WI38 (cell line): ENCODE measurements around the gene MAP7D1.

Source experiments
- H3K4me3 ChIP-seq: 2 replicates; pipeline ENCODE4 v1.5.1; 2011; ENCODE audit warnings: low read depth, mild to moderate bottlenecking, control low read depth, low read length
- TF ChIP-seq, protein P1 (sequence below): IDR thresholded peaks from 2 replicates; pipeline ENCODE4 v1.5.1; 2012; ENCODE audit warnings: low read depth, mild to moderate bottlenecking, control low read depth, low read length

The MAP7D1 gene

DNA sequence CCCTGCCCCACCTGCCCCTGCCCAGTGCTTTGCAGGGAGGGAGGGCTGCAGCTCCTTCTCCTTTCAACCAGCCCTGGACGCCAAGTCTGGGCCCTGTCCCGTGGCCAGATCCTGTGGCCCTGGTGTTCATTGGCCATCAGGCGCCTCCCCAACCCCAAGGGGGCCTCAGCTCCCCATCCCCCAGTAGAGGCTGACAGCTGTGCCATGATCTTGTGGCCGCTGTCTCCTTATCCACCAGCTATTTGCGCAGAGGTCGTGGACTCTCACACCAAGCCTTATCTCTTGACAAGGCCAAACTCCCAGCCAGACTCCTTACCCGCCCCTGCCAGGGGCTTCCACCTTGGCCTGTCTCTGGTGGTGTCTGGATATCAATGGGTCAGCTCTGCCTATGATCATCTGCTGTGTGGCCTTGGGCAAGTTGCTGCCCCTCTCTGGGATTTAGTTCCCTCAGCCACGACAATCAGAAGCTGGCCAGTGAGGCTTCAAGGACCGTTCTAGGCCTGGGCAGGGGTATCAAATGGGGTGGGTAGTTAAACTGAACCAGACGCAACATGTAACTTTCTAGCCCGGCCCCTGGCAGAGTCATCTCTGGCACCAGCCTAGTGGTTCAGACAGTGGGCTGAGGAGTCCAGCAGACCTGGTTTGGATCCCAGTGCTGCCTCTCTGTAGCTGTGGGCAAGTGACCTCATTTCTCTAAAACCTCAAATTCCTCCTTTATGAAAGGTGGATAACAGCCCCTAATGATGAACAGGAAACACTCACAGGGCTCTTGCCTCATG is 27.6 kb upstream of the MAP7D1 start:
- TF ChIP-seq, protein P1, sequence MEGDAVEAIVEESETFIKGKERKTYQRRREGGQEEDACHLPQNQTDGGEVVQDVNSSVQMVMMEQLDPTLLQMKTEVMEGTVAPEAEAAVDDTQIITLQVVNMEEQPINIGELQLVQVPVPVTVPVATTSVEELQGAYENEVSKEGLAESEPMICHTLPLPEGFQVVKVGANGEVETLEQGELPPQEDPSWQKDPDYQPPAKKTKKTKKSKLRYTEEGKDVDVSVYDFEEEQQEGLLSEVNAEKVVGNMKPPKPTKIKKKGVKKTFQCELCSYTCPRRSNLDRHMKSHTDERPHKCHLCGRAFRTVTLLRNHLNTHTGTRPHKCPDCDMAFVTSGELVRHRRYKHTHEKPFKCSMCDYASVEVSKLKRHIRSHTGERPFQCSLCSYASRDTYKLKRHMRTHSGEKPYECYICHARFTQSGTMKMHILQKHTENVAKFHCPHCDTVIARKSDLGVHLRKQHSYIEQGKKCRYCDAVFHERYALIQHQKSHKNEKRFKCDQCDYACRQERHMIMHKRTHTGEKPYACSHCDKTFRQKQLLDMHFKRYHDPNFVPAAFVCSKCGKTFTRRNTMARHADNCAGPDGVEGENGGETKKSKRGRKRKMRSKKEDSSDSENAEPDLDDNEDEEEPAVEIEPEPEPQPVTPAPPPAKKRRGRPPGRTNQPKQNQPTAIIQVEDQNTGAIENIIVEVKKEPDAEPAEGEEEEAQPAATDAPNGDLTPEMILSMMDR, result no peak
- H3K4me3 ChIP-seq, result no peak overlapping the region

DNA sequence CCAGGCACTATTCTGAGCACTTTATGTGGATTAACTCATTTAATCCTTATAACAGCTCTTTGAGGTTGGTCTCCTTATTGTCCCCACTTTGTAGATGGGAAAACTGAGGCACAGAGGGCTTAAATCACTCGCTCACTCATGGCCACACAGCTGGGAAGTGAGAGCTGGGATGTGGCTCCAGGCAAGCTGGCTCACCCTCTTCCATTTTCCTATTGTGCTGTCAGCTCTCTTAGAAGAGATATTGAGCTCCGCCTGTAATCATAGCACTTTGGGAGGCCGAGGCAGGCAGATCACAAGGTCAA is 27.1 kb upstream of the MAP7D1 start:
- H3K4me3 ChIP-seq, result no peak overlapping the region
- TF ChIP-seq, protein P1, result no peak

DNA sequence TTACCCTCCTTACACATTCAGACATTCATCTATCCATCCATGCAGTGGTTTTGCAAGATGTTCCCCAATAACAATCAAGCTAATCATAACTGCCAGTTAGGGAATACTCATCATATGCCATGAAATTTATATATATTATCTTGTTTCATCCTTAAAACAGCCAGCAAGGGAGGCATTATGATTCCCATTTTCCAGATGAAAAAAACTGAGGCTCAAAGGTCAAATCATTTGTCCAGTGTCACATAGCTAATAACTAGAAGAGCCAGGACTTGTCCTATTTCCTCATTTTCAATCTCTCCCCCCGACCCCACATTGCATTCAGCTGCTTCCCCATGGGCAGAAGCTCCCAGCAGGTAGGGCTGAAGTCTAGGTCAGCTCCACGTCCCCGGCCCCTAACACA is 23.9 kb upstream of the MAP7D1 start:
- no peak overlapping the region for H3K4me3 ChIP-seq
- TF ChIP-seq, protein P1, result no peak

DNA sequence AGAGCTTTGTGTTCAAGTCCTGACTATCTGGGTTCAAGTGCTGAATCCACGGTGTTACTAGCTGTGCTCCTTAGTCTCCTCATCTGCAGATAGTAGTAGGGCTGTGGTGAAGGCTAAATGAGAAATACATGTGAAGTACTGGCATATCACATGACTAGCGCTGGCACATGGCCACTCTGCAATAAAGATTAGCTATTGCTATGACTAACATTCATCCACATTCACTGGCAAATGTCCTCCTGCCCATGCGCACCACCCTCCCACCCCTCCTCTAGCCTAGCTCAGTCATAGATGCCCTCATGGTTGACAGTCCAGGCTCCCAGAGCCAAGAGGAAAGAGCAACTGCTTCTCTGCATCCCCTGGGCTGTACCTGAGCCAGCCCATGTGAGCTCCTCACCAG is 22.5 kb upstream of the MAP7D1 start:
- no peak overlapping the region for H3K4me3 ChIP-seq
- TF ChIP-seq, protein P1, result no peak

DNA sequence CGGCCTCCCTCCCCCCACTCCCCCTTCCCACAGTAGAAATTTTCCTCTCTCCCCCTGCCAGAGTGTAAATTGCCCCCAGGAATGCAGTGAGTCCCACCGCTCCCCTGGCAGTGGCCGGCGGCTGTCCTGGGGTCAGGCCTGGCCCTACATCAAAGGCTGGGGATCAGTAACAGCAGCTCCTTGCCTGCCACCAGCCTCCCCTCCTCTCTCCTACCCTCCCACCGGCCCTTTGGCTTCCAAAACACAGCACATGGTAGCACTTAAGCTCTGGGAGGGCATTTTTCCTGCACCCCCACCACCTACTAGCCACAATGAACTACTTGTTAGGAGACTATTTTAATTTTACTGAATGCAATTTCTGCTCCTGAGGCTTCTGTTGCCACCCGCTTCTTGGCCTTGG is 21.9 kb upstream of the MAP7D1 start:
- no peak overlapping the region for H3K4me3 ChIP-seq
- TF ChIP-seq, protein P1, result no peak

DNA sequence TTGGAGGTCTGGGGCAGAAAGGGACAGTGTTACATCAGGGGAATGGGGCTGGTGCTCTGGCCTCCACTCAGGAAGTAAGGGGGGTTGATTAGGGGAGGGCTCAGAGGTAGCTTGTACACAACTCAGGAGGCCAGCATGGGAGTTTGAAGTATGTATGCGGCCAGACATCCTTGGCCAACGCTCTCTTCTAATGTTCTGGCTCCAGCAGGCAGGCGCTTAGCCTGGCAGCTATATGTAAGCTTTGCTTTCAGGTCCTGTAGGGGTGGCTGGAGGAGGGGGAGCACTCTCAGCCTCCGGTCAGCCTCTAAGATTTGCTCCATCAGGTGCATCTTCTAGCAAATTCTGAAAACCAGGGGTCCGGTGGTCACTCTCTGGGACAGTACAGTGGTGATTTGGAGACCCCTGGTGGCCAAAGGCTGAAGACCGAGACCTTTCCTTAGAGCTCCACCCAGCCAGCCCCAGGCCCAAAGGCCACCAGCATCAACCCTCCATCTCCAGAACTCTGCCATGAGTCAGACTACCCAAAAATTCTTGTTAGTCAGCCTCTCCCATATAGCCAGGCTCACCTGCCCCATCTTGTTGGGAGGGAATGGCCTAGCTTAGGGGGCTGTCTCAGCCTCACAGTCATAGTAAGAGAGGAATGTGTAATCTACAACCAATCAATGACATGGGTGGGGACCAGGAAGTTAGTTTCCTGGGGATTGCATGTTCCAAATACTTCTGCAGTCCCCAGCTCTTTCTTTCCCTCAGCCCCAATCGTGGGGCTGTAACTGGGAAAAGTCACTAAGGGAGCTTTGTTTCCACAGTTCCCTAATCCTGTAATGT is 21.2 kb upstream of the MAP7D1 start:
- H3K4me3 ChIP-seq, result no peak overlapping the region
- TF ChIP-seq, protein P1, result peak; percentile 72

DNA sequence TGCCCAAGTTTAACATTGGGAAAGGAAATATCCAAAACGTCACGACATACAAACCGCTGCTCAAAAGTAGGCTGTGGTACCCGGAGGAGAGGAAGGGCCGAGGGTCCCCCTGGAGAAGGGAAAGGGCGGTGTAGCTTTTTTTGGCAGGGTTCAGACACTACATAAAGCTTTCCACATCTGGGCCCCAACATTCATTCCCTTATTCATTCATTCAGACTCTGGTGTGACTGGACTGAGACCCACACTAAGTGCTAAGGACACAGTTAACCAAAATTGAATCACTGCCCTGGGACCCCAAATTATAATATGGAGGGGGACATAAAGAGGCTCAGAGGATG is 20.7 kb upstream of the MAP7D1 start:
- H3K4me3 ChIP-seq, result no peak overlapping the region
- TF ChIP-seq, protein P1, result no peak
